GM18861 (cell line): ENCODE measurements around the gene DNAH8.

Experiments used
- ATAC-seq: cut with Tn5 transposase; IDR thresholded peaks from one replicate; pipeline ENCODE4 v1.9.1; 2021; ENCODE audit not compliant: unreplicated experiment

Gene DNAH8, protein sequence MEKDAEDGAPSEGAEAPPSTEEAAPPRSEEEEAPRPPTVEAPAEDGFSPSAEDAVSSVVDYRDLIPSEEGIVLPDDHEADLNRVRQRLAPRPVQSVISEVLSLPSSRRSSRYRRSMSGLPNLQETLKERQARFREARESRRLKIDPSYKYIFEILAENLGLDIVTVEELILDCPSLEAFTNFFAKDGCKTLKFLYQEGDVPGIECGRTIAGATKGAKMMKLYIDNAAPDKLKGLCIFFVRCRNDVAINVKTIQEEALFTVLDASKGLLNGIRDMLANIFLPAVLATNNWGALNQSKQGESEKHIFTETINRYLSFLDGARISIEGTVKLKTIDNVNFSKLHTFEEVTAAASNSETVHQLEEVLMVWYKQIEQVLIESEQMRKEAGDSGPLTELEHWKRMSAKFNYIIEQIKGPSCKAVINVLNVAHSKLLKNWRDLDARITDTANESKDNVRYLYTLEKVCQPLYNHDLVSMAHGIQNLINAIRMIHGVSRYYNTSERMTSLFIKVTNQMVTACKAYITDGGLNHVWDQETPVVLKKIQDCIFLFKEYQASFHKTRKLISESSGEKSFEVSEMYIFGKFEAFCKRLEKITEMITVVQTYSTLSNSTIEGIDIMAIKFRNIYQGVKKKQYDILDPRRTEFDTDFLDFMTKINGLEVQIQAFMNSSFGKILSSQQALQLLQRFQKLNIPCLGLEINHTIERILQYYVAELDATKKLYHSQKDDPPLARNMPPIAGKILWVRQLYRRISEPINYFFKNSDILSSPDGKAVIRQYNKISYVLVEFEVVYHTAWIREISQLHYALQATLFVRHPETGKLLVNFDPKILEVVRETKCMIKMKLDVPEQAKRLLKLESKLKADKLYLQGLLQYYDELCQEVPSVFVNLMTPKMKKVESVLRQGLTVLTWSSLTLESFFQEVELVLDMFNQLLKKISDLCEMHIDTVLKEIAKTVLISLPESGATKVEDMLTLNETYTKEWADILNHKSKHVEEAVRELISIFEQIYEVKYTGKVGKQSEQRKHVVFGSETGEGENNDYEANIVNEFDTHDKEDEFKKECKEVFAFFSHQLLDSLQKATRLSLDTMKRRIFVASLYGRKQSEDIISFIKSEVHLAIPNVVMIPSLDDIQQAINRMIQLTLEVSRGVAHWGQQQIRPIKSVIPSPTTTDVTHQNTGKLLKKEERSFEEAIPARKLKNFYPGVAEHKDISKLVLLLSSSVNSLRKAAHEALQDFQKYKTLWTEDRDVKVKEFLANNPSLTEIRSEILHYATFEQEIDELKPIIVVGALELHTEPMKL (N-terminal part only)

DNA sequence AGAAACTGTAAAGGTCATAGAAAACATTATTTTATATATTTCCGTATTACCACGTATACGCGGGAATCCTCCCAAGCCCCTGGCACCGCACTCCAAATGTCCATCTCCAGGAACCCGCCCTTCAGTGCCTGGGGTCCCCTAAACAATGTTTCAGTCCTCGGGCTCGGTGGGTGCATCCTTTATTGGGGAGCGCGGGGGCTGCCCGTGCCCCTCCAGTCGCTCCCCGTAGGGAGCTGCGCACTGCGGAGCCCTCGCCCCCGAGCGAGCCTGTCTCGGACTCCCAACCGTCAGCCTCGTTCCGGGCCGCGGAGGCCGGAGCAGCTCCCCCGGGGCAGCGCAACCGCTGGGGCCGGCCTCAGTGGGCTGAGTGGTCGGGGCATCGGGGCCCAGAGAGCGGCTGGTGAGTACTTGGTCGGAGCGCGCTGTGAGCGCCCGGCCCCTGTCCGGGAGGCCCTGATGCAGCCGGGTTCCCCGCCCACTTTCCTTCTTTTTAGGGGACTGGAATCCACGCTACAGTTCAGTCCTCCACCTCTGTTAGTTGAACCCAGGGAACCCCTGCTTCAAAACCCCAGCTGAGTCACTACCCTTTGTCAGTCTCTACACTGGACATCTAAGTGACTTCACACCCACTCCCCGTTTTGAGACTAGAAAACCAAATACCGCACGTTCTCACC, at the start of gene DNAH8:
Gene DNAH8, plus strand, starts transcription at position 296 of the 674 bp plus-strand sequence. CDS start 7,499 bp downstream, outside the sequence.
- no peak for ATAC-seq

DNA sequence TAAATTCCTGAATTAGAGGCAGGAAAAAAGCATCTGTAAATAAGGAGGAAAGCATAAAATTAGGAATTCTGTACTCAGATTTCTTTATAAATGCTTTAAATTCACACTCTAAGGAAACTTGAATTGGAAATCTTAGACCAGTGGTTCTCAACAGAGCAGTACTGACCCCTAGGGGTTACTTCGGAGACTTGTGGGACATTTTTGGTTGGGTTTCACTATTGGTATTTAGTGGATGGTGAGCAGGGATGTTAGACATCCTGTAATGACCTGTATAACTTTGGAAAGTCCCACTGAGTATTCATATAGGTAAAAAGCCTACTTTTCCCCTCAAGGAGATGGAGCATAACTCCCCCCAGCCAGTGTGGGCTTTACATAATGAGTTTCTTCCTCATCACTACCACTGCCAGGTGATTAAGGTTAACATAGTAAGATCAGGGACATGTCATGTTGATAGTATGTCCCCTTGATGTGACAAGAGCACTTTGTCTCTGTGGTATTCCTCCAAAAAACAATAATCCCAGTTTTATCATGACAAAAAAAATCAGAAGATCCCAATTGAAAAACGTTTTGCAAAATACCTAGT, 43.1 kb upstream of the DNAH8 start:
- ATAC-seq = peak; percentile 69

DNA sequence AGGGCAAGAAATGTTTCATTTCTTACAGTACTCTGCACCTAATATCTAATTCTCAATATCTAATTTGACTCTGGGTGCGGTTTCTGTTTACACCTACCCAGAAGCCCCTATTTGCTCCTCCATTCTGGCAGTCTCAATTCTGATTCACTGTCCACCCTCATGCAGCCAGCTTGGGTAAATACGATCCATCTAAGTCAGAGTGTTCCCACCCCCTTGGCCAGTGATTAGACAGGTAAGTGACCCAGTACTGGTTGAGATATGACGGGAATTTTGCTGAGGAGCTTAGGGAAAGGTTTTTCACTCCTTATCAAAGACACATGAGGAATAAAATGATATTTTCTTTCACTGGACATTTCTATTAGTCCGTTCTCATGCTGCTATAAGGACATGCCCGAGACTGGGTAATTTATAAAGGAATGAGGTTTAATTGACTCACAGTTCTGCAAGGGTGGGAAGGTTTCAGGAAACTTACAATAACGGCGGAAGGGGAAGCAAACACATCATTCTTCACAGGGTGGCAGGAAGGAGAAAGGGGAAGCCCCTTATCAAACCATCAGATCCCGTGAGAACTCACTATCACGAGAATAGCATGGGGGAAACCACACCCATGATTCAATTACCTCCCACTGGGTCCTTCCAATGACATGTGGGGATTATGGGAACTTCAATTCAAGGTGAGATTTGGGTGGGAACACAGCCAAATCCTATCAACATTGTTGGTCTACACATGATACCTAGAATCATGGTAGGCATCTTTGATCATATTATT, 41.5 kb upstream of the DNAH8 start:
- no peak for ATAC-seq

DNA sequence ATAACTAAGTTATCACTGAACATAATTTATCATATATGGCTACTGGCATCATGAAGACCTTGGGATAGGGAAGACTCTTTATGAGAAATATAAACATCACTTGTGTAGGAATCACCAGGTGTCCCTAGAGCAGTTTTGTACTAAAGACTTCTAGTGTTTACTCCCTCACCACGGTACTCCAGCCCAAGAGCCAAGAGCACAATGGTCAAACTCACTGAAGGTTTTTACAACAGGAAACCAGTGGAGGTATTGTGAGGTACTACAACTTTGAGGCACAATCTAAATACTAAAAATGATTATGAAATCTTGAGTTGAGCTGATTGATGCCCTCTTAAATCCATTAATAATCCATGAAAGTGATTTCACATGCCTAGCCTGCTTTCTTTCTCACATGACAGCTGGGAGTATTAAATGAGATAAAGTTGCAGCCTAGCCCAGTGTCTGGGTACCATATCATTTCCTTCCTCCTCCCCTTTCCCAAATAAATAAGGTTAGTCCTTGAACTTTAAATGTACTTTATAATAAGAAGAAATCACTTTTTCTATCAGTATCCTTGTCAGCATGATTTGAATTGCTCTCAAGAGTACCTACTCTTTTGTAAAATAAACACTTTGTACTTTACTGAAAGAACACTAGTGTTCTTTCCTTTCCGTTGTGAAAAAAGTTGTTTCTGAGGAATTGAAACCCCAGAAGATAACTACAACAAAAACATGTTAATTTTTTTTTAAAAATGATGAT, 38.7 kb upstream of the DNAH8 start:
- ATAC-seq = no peak

DNA sequence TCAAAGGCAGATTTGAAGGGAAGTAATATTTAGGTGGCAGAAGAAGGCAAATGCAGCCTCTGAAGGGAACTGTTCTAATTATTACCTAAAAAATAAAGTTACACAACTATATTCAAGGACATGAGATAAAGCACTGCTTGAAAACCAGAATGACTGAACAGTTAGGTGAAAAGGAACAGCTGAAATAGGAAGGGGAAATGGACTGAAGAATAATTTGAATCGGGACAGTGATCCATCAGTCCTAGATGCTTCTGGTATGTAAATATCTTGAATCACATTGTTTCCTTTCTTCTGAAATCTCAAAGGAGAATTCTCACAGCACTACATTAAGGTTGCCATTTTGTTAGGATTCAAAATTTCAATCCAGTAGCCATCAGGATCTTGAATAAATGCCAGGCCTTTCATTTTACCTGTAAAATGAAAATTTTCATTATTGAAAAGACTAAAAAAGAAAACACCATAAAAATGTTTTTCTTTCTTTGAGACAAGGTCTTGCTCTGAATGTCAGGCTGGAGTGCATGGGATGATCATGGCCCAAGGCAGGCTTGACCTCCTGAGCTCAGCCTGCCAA, 38.1 kb upstream of the DNAH8 start:
- no peak for ATAC-seq

DNA sequence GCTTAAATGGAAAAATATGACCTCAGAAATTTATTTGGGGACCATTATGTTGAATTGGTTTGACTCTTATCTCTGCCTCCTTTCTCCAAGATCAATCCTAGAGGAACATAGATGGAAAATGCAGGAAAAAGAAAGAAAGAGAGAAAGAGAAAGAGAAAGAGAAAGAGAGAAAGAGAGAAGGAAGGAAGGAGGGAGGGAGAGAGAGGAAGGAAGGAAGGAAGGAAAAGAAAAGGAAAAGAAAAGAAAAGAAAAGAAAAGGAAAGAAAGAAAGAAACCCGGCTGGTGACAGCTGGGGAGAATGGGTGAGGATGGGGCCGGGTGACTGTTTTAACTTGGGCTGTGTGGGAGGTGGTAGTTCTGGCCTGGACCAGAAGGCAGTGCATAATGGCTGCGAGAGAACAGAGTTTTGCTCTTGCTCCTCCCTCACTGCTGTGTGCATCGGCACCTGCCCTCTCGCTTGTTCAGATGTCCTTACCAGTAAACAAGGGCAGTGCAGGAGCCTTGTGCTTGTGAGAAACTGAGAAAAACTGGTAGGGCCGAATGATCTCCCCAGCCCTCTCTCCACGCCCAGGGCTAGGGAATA, 36.8 kb upstream of the DNAH8 start:
- ATAC-seq = no peak

DNA sequence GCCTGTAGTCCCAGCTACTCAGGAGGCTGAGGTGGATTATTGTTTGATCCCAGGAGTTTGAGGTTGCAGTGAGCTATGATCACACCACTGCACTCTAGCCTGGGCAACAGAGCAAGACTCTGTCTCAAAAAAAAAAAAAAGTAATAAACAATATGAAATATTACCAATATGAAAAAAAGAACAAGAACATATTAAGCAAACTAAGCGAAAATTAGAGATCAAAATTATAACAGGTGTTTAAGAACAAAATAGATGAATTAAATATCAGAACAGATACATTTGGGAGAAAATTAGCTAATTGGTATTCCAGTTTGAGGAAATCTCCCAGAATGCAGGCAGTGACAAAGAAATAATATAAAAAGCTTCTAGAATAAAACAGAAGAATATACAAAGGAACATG, 35.4 kb upstream of the DNAH8 start:
- no peak for ATAC-seq

DNA sequence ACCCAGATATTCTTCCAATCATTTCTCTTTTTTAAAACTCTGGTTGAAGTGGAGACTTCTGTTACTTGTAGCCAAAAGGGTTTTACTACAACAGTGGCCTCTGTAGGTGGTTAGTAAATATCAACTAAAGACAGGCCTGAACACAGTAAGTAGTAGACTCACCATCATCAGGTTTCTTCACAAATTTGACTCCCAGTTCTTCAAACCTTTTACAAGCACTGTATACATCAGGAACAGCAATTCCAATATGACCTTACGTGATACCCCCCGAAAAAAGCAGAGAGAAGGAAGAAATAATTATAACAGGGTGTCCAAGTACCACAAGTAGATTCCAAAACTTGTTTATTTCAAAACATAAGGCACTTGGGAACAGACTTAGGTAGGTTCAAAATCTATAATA, 33.3 kb upstream of the DNAH8 start:
- no peak for ATAC-seq

DNA sequence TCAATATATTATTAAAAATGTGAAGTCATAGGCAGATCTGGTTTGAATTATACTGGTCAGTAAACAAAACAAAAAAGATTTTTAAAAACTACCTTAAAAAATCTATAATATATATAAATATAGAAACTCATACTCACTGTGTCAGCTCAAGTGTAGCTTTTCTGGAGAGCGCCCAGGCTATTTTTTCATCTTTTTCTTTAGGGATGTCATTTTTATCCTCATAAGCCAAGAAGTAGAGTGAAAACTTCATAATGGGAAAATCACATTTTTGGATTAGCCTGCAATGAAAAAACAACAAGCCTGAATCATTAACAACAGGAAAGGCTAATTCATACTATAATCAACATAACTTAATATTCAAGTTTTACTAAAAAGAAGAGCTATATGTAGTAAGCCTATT, 30.9 kb upstream of the DNAH8 start:
- ATAC-seq = no peak

DNA sequence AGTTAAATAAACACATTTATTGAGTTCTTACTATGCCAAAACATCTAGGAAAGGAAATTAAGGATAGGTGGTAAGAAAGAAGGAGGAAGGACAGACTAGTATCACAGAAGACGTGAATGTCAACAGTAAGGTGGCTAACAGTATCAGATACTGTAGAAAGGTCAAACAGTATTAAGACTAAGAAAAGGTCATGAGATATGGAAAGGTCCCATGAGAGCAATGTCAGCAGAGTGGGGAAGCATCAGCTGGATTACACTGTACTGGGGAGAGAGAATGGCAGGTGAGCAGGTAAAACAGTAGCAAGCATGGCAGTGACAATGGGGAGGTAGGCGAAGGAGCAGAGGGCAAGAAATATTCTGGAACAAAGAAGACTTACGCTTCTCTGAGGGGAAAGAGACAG, 30.2 kb upstream of the DNAH8 start:
- no peak for ATAC-seq

DNA sequence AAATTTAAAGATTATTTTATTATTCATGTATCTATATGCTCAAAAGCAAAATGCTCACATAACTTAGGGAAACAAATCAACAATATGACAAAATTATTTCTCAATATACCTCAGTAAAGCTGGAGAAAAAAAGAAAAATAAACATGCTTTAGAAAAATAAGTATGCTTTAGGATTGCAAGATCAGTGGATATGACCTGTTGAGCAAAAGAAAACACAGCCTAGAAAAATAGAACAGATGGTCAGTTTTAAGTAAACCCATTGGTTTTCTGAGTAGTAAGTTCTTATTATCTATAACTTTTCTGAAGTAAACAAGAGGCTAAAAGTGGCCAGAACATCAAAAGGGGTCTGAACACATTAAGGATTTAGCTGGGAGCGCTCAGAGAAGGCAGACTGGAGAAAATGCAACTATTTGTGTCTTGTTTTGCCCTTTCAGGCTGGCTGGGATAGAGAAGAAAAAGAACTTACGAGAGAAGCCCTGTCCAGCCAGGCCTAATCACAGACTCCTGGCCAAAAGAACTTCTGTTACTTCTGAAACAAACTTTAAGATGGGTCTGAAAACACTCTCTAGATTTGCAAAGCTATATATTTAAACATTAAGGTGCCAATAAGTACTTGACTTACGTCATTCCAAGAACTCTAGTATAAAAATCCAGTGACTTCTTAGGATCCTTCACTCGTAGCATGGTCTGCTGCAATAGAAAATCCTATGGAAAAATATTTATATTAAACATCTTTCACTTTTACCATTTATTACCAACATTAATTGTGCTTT, 28.7 kb upstream of the DNAH8 start:
- ATAC-seq = no peak

DNA sequence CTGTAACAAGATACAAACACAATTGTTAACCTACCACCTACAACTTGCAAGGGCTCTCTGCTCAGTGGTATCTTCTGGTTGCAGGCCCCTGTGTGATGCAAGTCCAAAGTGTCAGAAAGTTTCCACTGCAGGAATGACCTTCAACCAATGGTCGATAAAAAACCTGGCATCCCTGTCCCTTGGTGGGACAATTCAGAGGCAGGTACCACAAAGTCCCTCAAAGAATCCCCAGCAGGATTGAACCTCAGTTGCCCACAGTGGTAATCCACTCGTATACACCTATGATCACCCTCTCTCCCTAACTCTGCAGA, 28.1 kb upstream of the DNAH8 start:
- ATAC-seq = no peak

DNA sequence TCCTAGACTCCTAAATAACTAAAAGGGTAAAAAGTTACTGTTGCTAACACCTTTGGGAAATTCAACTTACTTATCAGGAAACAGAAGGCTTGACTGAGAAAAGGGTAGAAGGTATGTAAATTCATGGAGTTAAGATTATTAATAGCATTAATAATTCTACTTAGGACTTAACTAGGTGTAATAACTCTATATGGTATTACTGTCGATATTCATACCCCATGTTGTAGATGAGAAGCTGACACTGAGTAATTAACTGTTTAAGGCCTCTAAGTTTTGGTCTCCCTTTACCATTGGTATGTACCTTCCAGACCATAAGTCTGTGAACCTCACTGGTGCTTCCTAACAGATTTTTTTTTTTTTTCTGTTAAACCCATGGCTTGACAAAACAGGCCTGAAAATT, 27.6 kb upstream of the DNAH8 start:
- ATAC-seq = no peak

DNA sequence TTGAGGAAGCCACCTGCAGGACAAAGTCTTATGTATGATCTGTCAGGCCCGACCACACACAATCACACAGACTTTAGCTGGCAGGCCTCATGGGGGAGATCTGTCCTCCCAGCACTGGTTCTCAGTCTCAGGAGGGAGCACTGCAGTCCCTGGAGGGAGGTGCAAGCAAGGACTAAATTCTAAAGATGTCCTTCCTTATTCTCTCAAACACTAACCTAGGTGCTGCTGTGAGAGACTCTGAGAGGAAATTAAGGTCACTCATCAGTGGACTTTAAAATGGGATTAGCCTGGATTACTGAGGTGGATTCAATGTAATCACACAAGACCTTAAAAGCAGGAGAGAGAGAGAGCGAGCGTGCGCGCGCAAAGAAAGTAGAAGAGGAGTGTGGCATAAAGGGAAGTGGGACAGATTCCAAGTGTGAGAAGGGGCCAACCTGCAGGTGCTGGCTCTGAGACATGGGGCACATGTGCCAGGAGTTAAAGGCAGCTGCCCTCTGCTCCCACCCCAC, 26.5 kb upstream of the DNAH8 start:
- peak; percentile 82 for ATAC-seq

DNA sequence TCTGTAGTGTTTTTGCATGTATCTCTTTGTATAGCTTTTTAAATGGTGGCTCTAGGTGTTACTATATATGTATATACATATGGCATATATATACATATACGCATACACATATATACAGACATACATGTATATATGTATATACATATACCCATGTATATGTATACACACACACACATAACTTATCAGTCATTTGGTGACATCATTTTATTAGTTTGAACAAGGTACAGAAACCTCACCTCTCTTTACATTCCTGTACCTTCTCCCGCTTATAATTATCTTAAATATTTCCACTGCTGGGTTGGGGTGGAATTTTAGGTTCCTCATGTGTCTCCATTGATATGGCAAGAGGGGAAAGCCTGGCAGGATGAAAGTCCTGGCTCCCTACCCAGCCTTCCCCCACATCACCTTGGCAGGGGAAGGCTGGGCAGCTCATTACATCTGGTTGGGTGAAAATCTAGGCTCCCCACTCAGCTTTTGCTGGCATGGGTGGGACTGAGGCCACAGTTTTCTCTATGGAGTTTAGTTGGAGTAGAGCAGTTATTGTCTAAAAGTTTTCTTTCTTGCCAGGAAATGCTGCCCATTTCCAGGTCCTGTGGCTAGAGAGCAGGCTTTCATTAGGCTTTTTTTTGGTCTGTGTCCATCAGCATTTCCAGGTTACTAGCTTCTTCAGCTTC, 19.7 kb upstream of the DNAH8 start:
- ATAC-seq = no peak

DNA sequence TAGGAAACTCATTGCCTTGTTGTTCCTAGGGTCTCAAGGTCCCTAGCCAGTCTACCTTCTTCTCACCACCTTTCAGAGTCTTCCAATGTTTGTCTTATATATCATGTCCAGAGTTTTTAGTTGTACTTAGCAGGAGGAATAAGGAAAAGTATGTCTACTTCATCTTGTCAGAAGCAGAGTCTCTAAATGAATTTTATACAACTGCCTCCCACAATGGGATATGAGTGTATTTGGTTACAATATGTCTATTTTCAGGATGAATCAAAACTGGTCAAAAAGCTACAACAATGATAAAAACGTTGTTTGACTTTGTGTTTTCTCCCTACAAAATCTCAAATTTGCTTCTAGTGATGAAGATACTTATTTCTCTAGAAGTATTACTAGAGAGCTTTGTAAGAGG, 19.2 kb upstream of the DNAH8 start:
- no peak for ATAC-seq

DNA sequence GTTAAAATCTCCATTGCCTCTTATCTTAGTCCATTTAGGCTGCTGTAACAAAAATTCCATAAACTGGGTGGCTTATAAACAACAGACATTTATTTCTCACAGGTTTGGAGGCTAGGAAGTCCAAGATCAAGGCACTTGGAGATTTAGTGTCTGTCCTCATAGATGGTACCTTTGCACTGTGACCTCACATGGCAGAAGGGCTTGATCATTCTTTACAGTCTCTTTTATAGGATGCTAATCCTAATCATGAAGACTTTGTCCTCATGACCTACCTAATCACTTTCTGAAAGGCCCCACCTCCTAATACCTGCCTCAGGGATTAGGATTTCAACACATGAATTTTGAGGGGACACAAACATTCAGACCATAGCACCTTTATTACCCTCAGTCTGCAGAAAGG, 18.8 kb upstream of the DNAH8 start:
- ATAC-seq = no peak
